ENCODE measurements around the gene LMTK3. TPM values are rescaled to one million over a fixed set of nuclear protein-coding genes. Genes with fewer than 3 reads are reported as not detected.

Gene LMTK3
- total and polyA plus RNA-seq, 8 donors, result 2.3 to 7.7 (median 3.1) TPM

GRCh38 chr19:48471836-48472235 lies 39.8 kb downstream of the LMTK3 start:
- Histone ChIP-seq H3K9me3 (no peaks in the 10 kb centered on the region), H3K36me3 (peaks cover 7 to 44% (median 41%) of the 10 kb centered on the region in 3 donors), H3K27me3 (no peaks in the 10 kb centered on the region), H3K27ac (no peak overlapping the region), H3K4me3 (no peak overlapping the region), H3K4me1 (peaks cover 0 to 6% (median 6%) of the 10 kb centered on the region in 3 donors)
- ATAC-seq, result no peak
- WGBS, 2 donors, result 93 to 95% methylated on average over 4 of the region's 4 CpGs
- intact Hi-C loops (cut with DNase I), result no loop called here
- no peak for FAIRE-seq
- DNase-seq, result peak in 1 of 6 donors; percentile 16
- TF ChIP-seq CTCF (IDR thresholded peaks at IDR 0.05), result no peak

- Histone ChIP-seq H3K27me3 (no peaks in the 10 kb centered on the region), H3K4me3 (peak overlapping the region in 1 of 4 donors; percentile 81), H3K27ac (no peak overlapping the region), H3K9me3 (no peaks in the 10 kb centered on the region), H3K36me3 (peaks cover 4 to 44% (median 35%) of the 10 kb centered on the region in 3 donors), H3K4me1 (peaks cover 0 to 6% (median 6%) of the 10 kb centered on the region in 3 donors)
- no peak for DNase-seq
- intact Hi-C loops (cut with DNase I), result no loop called here
- FAIRE-seq, result no peak
- 90 to 93% methylated on average over 10 of the region's 10 CpGs for WGBS, 2 donors
- ATAC-seq, result no peak
- TF ChIP-seq CTCF (IDR thresholded peaks at IDR 0.05), result no peak
These were observed 40.8 kb downstream of the LMTK3 start for GRCh38 chr19:48470856-48471255.

- no peak for FAIRE-seq
- no peaks in the 10 kb centered on the region for H3K9me3 ChIP-seq
- WGBS, 2 donors, result 46 to 47% methylated on average over 20 of the region's 20 CpGs
- no peak for ATAC-seq
- intact Hi-C loops (cut with DNase I), result no loop called here
- H3K4me1 ChIP-seq, result peaks cover 0 to 6% (median 6%) of the 10 kb centered on the region in 3 donors
- peaks cover 3 to 38% (median 28%) of the 10 kb centered on the region in 3 donors for H3K36me3 ChIP-seq
- no peaks in the 10 kb centered on the region for H3K27me3 ChIP-seq
- H3K4me3 ChIP-seq, result peak overlapping the region; percentile 81 to 98 (median 86)
- H3K27ac ChIP-seq, result peak overlapping the region in 3 of 4 donors; percentile 91 to 96 (median 94)
- peak in 1 of 6 donors; percentile 61 for DNase-seq
- TF ChIP-seq CTCF (IDR thresholded peaks at IDR 0.05), result no peak
These were observed 41.5 kb downstream of the LMTK3 start for GRCh38 chr19:48469934-48470680.

- Histone ChIP-seq H3K27me3 (no peaks in the 10 kb centered on the region), H3K4me1 (peaks cover 0 to 6% (median 6%) of the 10 kb centered on the region in 3 donors), H3K9me3 (no peaks in the 10 kb centered on the region), H3K4me3 (peak within 1 kb of the TSS; percentile 81 to 98 (median 86)), H3K27ac (peak within 1 kb of the TSS; percentile 89 to 96 (median 92)), H3K36me3 (peaks cover 3 to 32% (median 22%) of the 10 kb centered on the region in 3 donors)
- no peak for FAIRE-seq
- peak; percentile 79 to 92 (median 86) for DNase-seq
- WGBS, 2 donors, result 0% methylated on average over 49 to 64 of the region's 66 CpGs
- ATAC-seq, result peak; percentile 71 to 77 (median 74)
- TF ChIP-seq CTCF (IDR thresholded peaks at IDR 0.05), result no peak
- intact Hi-C loops (cut with DNase I), result no loop called here
These were observed 42.2 kb downstream of the LMTK3 start, which contains the start of gene CYTH2 for GRCh38 chr19:48469289-48469881. Gene CYTH2 (plus strand): TSS chr19:48469369. CDS start chr19:48469508, 139 bp downstream.

Data from pancreas (tissue), 10 donors.